ENCODE data around the gene ARIH1. TPM values are rescaled to one million over a fixed set of nuclear protein-coding genes. Genes with fewer than 3 reads are reported as not detected.
A peak's percentile ranks its signal among the peaks of the same experiment; 100 is the strongest.
"Not testable (repeated sequence)": the region's sequence is repeated elsewhere in the genome, so short reads cannot be mapped to it uniquely, and the experiment has no call there.

Gene ARIH1
- polyA plus RNA-seq (ENCODE audit: insufficient read length in 4 of 4) = 100 to 1,000 TPM; 184 to 211 (median 203) TPM

GRCh38 chr15:72473614-72474465 lies at the start of gene ARIH1:
ARIH1 (plus strand) TSS chr15:72474330; CDS start chr15:72474640, 310 bp downstream.
- peak; percentile 93 to 98 (median 94) for DNase-seq (ENCODE audit: low read depth in 4 of 4, low spot score in 3 of 4)

GRCh38 chr15:72426753-72427152 lies 47.4 kb upstream of the ARIH1 start:
- DNase-seq (ENCODE audit: low read depth in 4 of 4, low spot score in 3 of 4) = no peak

- DNase-seq (ENCODE audit: low read depth in 4 of 4, low spot score in 3 of 4) = no peak
Measured at GRCh38 chr15:72437650-72438316, 36.3 kb upstream of the ARIH1 start.

GRCh38 chr15:72442848-72443247 lies 31.3 kb upstream of the ARIH1 start:
- not testable (repeated sequence) for DNase-seq (ENCODE audit: low read depth in 4 of 4, low spot score in 3 of 4)

- no peak for DNase-seq (ENCODE audit: low read depth in 4 of 4, low spot score in 3 of 4)
Measured at GRCh38 chr15:72445426-72445825, 28.7 kb upstream of the ARIH1 start.

GRCh38 chr15:72450805-72451204 lies 23.3 kb upstream of the ARIH1 start:
- DNase-seq (ENCODE audit: low read depth in 4 of 4, low spot score in 3 of 4) = no peak

- no peak for DNase-seq (ENCODE audit: low read depth in 4 of 4, low spot score in 3 of 4)
Measured at GRCh38 chr15:72451224-72451623, 22.9 kb upstream of the ARIH1 start.

GRCh38 chr15:72456684-72457083 lies 17.4 kb upstream of the ARIH1 start:
- DNase-seq (ENCODE audit: low read depth in 4 of 4, low spot score in 3 of 4) = no peak

GRCh38 chr15:72460402-72460801 lies 13.7 kb upstream of the ARIH1 start:
- DNase-seq (ENCODE audit: low read depth in 4 of 4, low spot score in 3 of 4) = no peak

GRCh38 chr15:72463702-72464101 lies 10.4 kb upstream of the ARIH1 start:
- DNase-seq (ENCODE audit: low read depth in 4 of 4, low spot score in 3 of 4) = no peak

- DNase-seq (ENCODE audit: low read depth in 4 of 4, low spot score in 3 of 4) = no peak
Measured at GRCh38 chr15:72464251-72464650, 9.9 kb upstream of the ARIH1 start.

GRCh38 chr15:72468103-72468502 lies 6.0 kb upstream of the ARIH1 start:
- DNase-seq (ENCODE audit: low read depth in 4 of 4, low spot score in 3 of 4) = no peak

- peak; percentile 12 to 29 (median 17) for DNase-seq (ENCODE audit: low read depth in 4 of 4, low spot score in 3 of 4)
Measured at GRCh38 chr15:72472992-72473610, 1.0 kb upstream of the ARIH1 start.

- DNase-seq (ENCODE audit: low read depth in 4 of 4, low spot score in 3 of 4) = no peak
Measured at GRCh38 chr15:72474466-72474911, 359 bp downstream of the ARIH1 start.

GRCh38 chr15:72474912-72475628 lies 940 bp downstream of the ARIH1 start:
- DNase-seq (ENCODE audit: low read depth in 4 of 4, low spot score in 3 of 4) = peak; percentile 45 to 68 (median 57)

- no peak for DNase-seq (ENCODE audit: low read depth in 4 of 4, low spot score in 3 of 4)
Measured at GRCh38 chr15:72475674-72476073, 1.5 kb downstream of the ARIH1 start.

GRCh38 chr15:72476330-72476729 lies 2.2 kb downstream of the ARIH1 start:
- DNase-seq (ENCODE audit: low read depth in 4 of 4, low spot score in 3 of 4) = not testable (repeated sequence)

GRCh38 chr15:72481015-72481659 lies 7.0 kb downstream of the ARIH1 start:
- no peak for DNase-seq (ENCODE audit: low read depth in 4 of 4, low spot score in 3 of 4)

GRCh38 chr15:72482275-72482674 lies 8.1 kb downstream of the ARIH1 start:
- no peak for DNase-seq (ENCODE audit: low read depth in 4 of 4, low spot score in 3 of 4)

- no peak for DNase-seq (ENCODE audit: low read depth in 4 of 4, low spot score in 3 of 4)
Measured at GRCh38 chr15:72483279-72483678, 9.1 kb downstream of the ARIH1 start.
